GM23338 (cell line): ENCODE measurements around the gene FER. TPM values are rescaled to one million over a fixed set of nuclear protein-coding genes. Genes with fewer than 3 reads are reported as not detected.

Source experiments
- ATAC-seq: fragments of 200-7000 bp; cut with Tn5 transposase; 3 replicates; pipeline ENCODE4 v1.9.1; 2020
- DNase-seq: peaks from one replicate; pipeline ENCODE4 v3.0.0-alpha.2; 2015; ENCODE audit warnings: low spot score
- H2AFZ ChIP-seq: fragments of 200-600 bp; sonication (generic); 2 replicates; pipeline ENCODE4 v1.8.0; 2016; ENCODE audit warnings: antibody characterized with exemption, mild to moderate bottlenecking, moderate library complexity
- H3F3A ChIP-seq: fragments of 200-600 bp; sonication (generic); replicated peaks from 2 replicates; pipeline ENCODE4 v1.8.0; 2017; ENCODE audit warnings: antibody characterized with exemption, mixed run types, low read depth
- H3K27ac ChIP-seq: fragments of 200-600 bp; sonication (generic); 2 replicates; pipeline ENCODE4 v1.6.1; 2016; ENCODE audit warnings: low read depth
- H3K27me3 ChIP-seq: fragments of 200-600 bp; sonication (generic); 2 replicates; pipeline ENCODE4 v1.8.0; 2016; ENCODE audit warnings: mild to moderate bottlenecking, mixed run types, moderate library complexity; ENCODE audit not compliant: insufficient read depth
- H3K36me3 ChIP-seq: fragments of 200-600 bp; sonication (generic); 2 replicates; pipeline ENCODE4 v1.8.0; 2016; ENCODE audit warnings: mild to moderate bottlenecking; ENCODE audit not compliant: insufficient read depth
- H3K4me1 ChIP-seq: fragments of 200-600 bp; sonication (generic); 2 replicates; pipeline ENCODE4 v1.8.0; 2016; ENCODE audit warnings: mild to moderate bottlenecking, moderate library complexity; ENCODE audit not compliant: insufficient read depth
- H3K4me2 ChIP-seq: fragments of 200-600 bp; sonication (generic); 2 replicates; pipeline ENCODE4 v1.7.1; 2017; ENCODE audit warnings: mixed run types
- H3K4me3 ChIP-seq: fragments of 200-600 bp; sonication (generic); 2 replicates; pipeline ENCODE4 v1.6.1; 2016; ENCODE audit warnings: mixed run types
- H3K79me2 ChIP-seq: fragments of 200-600 bp; sonication (generic); replicated peaks from 2 replicates; pipeline ENCODE4 v1.8.0; 2017; ENCODE audit warnings: mild to moderate bottlenecking; ENCODE audit not compliant: insufficient read depth
- H3K9me2 ChIP-seq: fragments of 200-600 bp; sonication (generic); 2 replicates; pipeline ENCODE4 v1.8.0; 2017; ENCODE audit not compliant: insufficient read depth
- H4K20me1 ChIP-seq: fragments of 200-600 bp; sonication (generic); replicated peaks from 2 replicates; pipeline ENCODE4 v1.8.0; 2017; ENCODE audit warnings: mild to moderate bottlenecking; ENCODE audit not compliant: insufficient read depth
- H3K27ac Mint-ChIP-seq: 2 replicates; pipeline ENCODE4 v1.8.0; 2020; ENCODE audit warnings: inconsistent platforms, mild to moderate bottlenecking, moderate library complexity, mixed read lengths
- H3K27me3 Mint-ChIP-seq: 3 replicates; pipeline ENCODE4 v1.8.0; 2022; ENCODE audit warnings: low read depth, mild to moderate bottlenecking, moderate library complexity, mixed read lengths, inconsistent platforms; ENCODE audit not compliant: insufficient read depth, poor library complexity
- H3K36me3 Mint-ChIP-seq: 3 replicates; pipeline ENCODE4 v1.8.0; 2021; ENCODE audit warnings: low read depth, mild to moderate bottlenecking, inconsistent platforms, moderate library complexity, mixed read lengths
- H3K4me1 Mint-ChIP-seq: 3 replicates; pipeline ENCODE4 v1.8.0; 2020; ENCODE audit warnings: mild to moderate bottlenecking, inconsistent platforms, mixed read lengths
- H3K4me3 Mint-ChIP-seq: 3 replicates; pipeline ENCODE4 v1.8.0; 2021; ENCODE audit warnings: moderate library complexity, mild to moderate bottlenecking, inconsistent platforms, mixed read lengths
- H3K9me3 Mint-ChIP-seq: 3 replicates; pipeline ENCODE4 v1.8.0; 2020; ENCODE audit warnings: moderate library complexity, mild to moderate bottlenecking, inconsistent platforms, mixed read lengths
- CREB1 ChIP-seq: fragments of 250-450 bp; sonication (Bioruptor Pico); IDR thresholded peaks from 2 replicates; pipeline ENCODE4 v1.5.0; 2020; ENCODE audit warnings: low read depth, mild to moderate bottlenecking, moderate library complexity
- EZH2 ChIP-seq: fragments of 200-600 bp; sonication (generic); IDR thresholded peaks from one replicate; pipeline ENCODE4 v1.8.0; 2017; ENCODE audit warnings: antibody characterized with exemption, mild to moderate bottlenecking, low read depth; ENCODE audit not compliant: unreplicated experiment
- EZH2phosphoT487 ChIP-seq: fragments of 200-600 bp; sonication (generic); IDR thresholded peaks from one replicate; pipeline ENCODE4 v1.8.1; 2018; ENCODE audit warnings: antibody characterized with exemption; ENCODE audit not compliant: unreplicated experiment
- JUNB ChIP-seq: IDR thresholded peaks from one replicate; pipeline ENCODE4 v1.6.1; 2016; ENCODE audit warnings: antibody characterized with exemption; ENCODE audit not compliant: unreplicated experiment
- NANOG ChIP-seq: IDR thresholded peaks from 2 replicates; pipeline ENCODE4 v1.6.1; 2016; ENCODE audit warnings: antibody characterized with exemption, borderline replicate concordance
- POLR2AphosphoS5 ChIP-seq: IDR thresholded peaks from 2 replicates; pipeline ENCODE4 v1.6.1; 2016; ENCODE audit warnings: antibody characterized with exemption, low read depth
- REST ChIP-seq: IDR thresholded peaks from one replicate; pipeline ENCODE4 v1.6.1; 2018; ENCODE audit warnings: antibody characterized with exemption; ENCODE audit not compliant: unreplicated experiment
- STAT1 ChIP-seq: IDR thresholded peaks from one replicate; pipeline ENCODE4 v1.6.1; 2016; ENCODE audit warnings: antibody characterized with exemption; ENCODE audit not compliant: unreplicated experiment
- ZNF114 ChIP-seq: fragments of 250-450 bp; sonication (Bioruptor Pico); IDR thresholded peaks from 2 replicates; pipeline ENCODE4 v1.5.0; 2020; ENCODE audit warnings: mild to moderate bottlenecking, moderate library complexity
- ZNF331 ChIP-seq: fragments of 250-450 bp; sonication (Bioruptor Pico); IDR thresholded peaks from 2 replicates; pipeline ENCODE4 v1.5.0; 2020; ENCODE audit warnings: low read depth, mild to moderate bottlenecking, moderate library complexity
- polyA plus RNA-seq: library from polyadenylated mRNA; unstranded; fragments of >200 nt; fragmentation: Nextera tagmentation; extraction: Ambion mirVana; gene quantifications from 2 replicates; pipeline ENCODE4 v1.2.1, GENCODE V29; 2016
- total RNA-seq: library from RNA; depleted of rRNA; stranded (reverse); fragments of >200 nt; shearing (Covaris generic); gene quantifications from 2 replicates; pipeline ENCODE4 v1.2.3, GENCODE V29; 2014
- TF ChIP-seq, protein P1 (sequence below): IDR thresholded peaks from 2 replicates; pipeline ENCODE4 v1.6.1; 2016; ENCODE audit warnings: antibody characterized with exemption
- TF ChIP-seq, protein P2 (sequence below): fragments of 250-450 bp; sonication (Bioruptor Pico); IDR thresholded peaks from 2 replicates; pipeline ENCODE4 v1.5.0; 2020; ENCODE audit warnings: mild to moderate bottlenecking, moderate library complexity
- TF ChIP-seq, protein P3 (sequence below), 2 experiments: fragments of 200-600 bp in 1 of 2; sonication (generic) in 1 of 2; conservative IDR thresholded peaks; 2 replicates each; pipeline versions ENCODE4 v1.5.1 to v1.6.1; 2016 to 2017; ENCODE audit warnings: antibody characterized with exemption in 2 of 2, low read depth in 2 of 2, mild to moderate bottlenecking in 2 of 2, moderate library complexity in 1 of 2

The FER gene
- total and polyA plus RNA-seq, 2 experiments from 2014 or later: 17.4 to 34.8 TPM

- Histone ChIP-seq H3K27ac (no peak overlapping the region), H3K9me2 (peaks cover 23% of the 10 kb centered on the region), H2AFZ (no peak overlapping the region), H4K20me1 (no peaks in the 10 kb centered on the region), H3K79me2 (no peaks in the 10 kb centered on the region), H3K4me3 (no peak overlapping the region), H3K4me1 (no peaks in the 10 kb centered on the region), H3K4me2 (no peak overlapping the region), H3K27me3 (no peaks in the 10 kb centered on the region), H3K36me3 (no peaks in the 10 kb centered on the region; the same call in none of the 2 replicates), H3F3A (no peaks in the 10 kb centered on the region)
- Mint-ChIP-seq H3K9me3 (peaks cover 17% of the 10 kb centered on the region), H3K4me1 (no peaks in the 10 kb centered on the region), H3K27ac (no peak overlapping the region), H3K4me3 (no peak overlapping the region), H3K27me3 (no peaks in the 10 kb centered on the region), H3K36me3 (peaks cover 7% of the 10 kb centered on the region; the same call in 2 of the 3 replicates)
- DNase-seq: no peak
- no peak for ATAC-seq
- TF ChIP-seq JUNB: no peak
- no peak for TF ChIP-seq EZH2
- TF ChIP-seq, protein P1, sequence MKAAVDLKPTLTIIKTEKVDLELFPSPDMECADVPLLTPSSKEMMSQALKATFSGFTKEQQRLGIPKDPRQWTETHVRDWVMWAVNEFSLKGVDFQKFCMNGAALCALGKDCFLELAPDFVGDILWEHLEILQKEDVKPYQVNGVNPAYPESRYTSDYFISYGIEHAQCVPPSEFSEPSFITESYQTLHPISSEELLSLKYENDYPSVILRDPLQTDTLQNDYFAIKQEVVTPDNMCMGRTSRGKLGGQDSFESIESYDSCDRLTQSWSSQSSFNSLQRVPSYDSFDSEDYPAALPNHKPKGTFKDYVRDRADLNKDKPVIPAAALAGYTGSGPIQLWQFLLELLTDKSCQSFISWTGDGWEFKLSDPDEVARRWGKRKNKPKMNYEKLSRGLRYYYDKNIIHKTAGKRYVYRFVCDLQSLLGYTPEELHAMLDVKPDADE: no peak
- no peak for TF ChIP-seq ZNF114 (CRISPR knock-in tag)
- no peak for TF ChIP-seq POLR2AphosphoS5
- no peak for TF ChIP-seq CREB1 (CRISPR knock-in tag)
- TF ChIP-seq, protein P2, sequence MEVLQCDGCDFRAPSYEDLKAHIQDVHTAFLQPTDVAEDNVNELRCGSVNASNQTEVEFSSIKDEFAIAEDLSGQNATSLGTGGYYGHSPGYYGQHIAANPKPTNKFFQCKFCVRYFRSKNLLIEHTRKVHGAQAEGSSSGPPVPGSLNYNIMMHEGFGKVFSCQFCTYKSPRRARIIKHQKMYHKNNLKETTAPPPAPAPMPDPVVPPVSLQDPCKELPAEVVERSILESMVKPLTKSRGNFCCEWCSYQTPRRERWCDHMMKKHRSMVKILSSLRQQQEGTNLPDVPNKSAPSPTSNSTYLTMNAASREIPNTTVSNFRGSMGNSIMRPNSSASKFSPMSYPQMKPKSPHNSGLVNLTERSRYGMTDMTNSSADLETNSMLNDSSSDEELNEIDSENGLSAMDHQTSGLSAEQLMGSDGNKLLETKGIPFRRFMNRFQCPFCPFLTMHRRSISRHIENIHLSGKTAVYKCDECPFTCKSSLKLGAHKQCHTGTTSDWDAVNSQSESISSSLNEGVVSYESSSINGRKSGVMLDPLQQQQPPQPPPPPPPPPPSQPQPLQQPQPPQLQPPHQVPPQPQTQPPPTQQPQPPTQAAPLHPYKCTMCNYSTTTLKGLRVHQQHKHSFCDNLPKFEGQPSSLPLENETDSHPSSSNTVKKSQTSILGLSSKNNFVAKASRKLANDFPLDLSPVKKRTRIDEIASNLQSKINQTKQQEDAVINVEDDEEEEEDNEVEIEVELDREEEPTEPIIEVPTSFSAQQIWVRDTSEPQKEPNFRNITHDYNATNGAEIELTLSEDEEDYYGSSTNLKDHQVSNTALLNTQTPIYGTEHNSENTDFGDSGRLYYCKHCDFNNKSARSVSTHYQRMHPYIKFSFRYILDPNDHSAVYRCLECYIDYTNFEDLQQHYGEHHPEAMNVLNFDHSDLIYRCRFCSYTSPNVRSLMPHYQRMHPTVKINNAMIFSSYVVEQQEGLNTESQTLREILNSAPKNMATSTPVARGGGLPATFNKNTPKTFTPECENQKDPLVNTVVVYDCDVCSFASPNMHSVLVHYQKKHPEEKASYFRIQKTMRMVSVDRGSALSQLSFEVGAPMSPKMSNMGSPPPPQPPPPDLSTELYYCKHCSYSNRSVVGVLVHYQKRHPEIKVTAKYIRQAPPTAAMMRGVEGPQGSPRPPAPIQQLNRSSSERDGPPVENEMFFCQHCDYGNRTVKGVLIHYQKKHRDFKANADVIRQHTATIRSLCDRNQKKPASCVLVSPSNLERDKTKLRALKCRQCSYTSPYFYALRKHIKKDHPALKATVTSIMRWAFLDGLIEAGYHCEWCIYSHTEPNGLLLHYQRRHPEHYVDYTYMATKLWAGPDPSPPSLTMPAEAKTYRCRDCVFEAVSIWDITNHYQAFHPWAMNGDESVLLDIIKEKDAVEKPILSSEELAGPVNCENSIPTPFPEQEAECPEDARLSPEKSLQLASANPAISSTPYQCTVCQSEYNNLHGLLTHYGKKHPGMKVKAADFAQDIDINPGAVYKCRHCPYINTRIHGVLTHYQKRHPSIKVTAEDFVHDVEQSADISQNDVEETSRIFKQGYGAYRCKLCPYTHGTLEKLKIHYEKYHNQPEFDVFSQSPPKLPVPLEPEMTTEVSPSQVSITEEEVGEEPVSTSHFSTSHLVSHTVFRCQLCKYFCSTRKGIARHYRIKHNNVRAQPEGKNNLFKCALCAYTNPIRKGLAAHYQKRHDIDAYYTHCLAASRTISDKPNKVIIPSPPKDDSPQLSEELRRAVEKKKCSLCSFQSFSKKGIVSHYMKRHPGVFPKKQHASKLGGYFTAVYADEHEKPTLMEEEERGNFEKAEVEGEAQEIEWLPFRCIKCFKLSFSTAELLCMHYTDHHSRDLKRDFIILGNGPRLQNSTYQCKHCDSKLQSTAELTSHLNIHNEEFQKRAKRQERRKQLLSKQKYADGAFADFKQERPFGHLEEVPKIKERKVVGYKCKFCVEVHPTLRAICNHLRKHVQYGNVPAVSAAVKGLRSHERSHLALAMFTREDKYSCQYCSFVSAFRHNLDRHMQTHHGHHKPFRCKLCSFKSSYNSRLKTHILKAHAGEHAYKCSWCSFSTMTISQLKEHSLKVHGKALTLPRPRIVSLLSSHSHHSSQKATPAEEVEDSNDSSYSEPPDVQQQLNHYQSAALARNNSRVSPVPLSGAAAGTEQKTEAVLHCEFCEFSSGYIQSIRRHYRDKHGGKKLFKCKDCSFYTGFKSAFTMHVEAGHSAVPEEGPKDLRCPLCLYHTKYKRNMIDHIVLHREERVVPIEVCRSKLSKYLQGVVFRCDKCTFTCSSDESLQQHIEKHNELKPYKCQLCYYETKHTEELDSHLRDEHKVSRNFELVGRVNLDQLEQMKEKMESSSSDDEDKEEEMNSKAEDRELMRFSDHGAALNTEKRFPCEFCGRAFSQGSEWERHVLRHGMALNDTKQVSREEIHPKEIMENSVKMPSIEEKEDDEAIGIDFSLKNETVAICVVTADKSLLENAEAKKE (CRISPR knock-in tag): no peak
- TF ChIP-seq, protein P3, sequence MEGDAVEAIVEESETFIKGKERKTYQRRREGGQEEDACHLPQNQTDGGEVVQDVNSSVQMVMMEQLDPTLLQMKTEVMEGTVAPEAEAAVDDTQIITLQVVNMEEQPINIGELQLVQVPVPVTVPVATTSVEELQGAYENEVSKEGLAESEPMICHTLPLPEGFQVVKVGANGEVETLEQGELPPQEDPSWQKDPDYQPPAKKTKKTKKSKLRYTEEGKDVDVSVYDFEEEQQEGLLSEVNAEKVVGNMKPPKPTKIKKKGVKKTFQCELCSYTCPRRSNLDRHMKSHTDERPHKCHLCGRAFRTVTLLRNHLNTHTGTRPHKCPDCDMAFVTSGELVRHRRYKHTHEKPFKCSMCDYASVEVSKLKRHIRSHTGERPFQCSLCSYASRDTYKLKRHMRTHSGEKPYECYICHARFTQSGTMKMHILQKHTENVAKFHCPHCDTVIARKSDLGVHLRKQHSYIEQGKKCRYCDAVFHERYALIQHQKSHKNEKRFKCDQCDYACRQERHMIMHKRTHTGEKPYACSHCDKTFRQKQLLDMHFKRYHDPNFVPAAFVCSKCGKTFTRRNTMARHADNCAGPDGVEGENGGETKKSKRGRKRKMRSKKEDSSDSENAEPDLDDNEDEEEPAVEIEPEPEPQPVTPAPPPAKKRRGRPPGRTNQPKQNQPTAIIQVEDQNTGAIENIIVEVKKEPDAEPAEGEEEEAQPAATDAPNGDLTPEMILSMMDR (conservative IDR thresholded peaks at IDR 0.05; ENCODE audit: low read depth in 2 of 2): no peak
- TF ChIP-seq ZNF331 (CRISPR knock-in tag): no peak
- no peak for TF ChIP-seq NANOG
- no peak for TF ChIP-seq STAT1
- TF ChIP-seq REST: no peak
- no peak for TF ChIP-seq EZH2phosphoT487
Observed at GRCh38 chr5:109224276-109224882, 476.7 kb downstream of the FER start.
